GM18498 (cell line): ENCODE results near the gene HCN3.

Experiments used
- ATAC-seq: cut with Tn5 transposase; IDR thresholded peaks from one replicate; pipeline ENCODE4 v1.9.1; 2021; ENCODE audit warnings: mild to moderate bottlenecking, moderate library complexity; ENCODE audit not compliant: unreplicated experiment

The HCN3 gene

GRCh38 chr1:155308493-155309422 is 31.5 kb downstream of the HCN3 start, which contains the start of gene FDPS:
Gene FDPS (plus strand): TSS chr1:155308866. CDS start chr1:155309790, 924 bp downstream.
- ATAC-seq = peak; percentile 95

GRCh38 chr1:155309423-155310021 is 32.3 kb downstream of the HCN3 start:
- no peak for ATAC-seq

- no peak for ATAC-seq
Measured at GRCh38 chr1:155313261-155313660, 36.0 kb downstream of the HCN3 start.

- no peak for ATAC-seq
Measured at GRCh38 chr1:155316922-155317321, 39.7 kb downstream of the HCN3 start.

GRCh38 chr1:155318082-155318481 is 40.8 kb downstream of the HCN3 start:
- no peak for ATAC-seq

GRCh38 chr1:155319536-155319935 is 42.3 kb downstream of the HCN3 start:
- no peak for ATAC-seq

- no peak for ATAC-seq
Measured at GRCh38 chr1:155320252-155320651, 43.0 kb downstream of the HCN3 start.

- no peak for ATAC-seq
Measured at GRCh38 chr1:155320661-155321617, 43.7 kb downstream of the HCN3 start, which contains the start of gene RUSC1. Gene RUSC1 (plus strand): TSS chr1:155320894. CDS start chr1:155321774, 880 bp downstream.

- ATAC-seq = no peak
Measured at GRCh38 chr1:155321639-155322503, 44.6 kb downstream of the HCN3 start.

GRCh38 chr1:155322571-155322952 is 45.3 kb downstream of the HCN3 start:
- no peak for ATAC-seq

GRCh38 chr1:155322953-155323728 is 45.9 kb downstream of the HCN3 start:
- peak; percentile 53 for ATAC-seq

GRCh38 chr1:155323729-155324036 is 46.4 kb downstream of the HCN3 start:
- ATAC-seq = peak; percentile 50

- ATAC-seq = peak; percentile 67
Measured at GRCh38 chr1:155324037-155324716, 46.9 kb downstream of the HCN3 start.

- ATAC-seq = no peak
Measured at GRCh38 chr1:155324717-155325602, 47.7 kb downstream of the HCN3 start.

GRCh38 chr1:155325603-155325893 is 48.3 kb downstream of the HCN3 start:
- no peak for ATAC-seq

- ATAC-seq = no peak
Measured at GRCh38 chr1:155326020-155326526, 48.8 kb downstream of the HCN3 start.

GRCh38 chr1:155326631-155327037 is 49.4 kb downstream of the HCN3 start:
- no peak for ATAC-seq

- no peak for ATAC-seq
Measured at GRCh38 chr1:155327981-155328380, 50.7 kb downstream of the HCN3 start.
